Loucy (cell line): ENCODE data around the gene SLC25A11.
A peak's percentile ranks its signal among the peaks of the same experiment; 100 is the strongest.

ENCODE experiments used
- H2AFZ ChIP-seq: fragments of 200-600 bp; sonication (generic); 2 replicates; pipeline ENCODE4 v1.6.0; 2016; ENCODE audit warnings: antibody characterized with exemption, mild to moderate bottlenecking, low read length, moderate library complexity
- H3F3A ChIP-seq: fragments of 200-600 bp; 2 replicates; pipeline ENCODE4 v1.6.0; 2016; ENCODE audit warnings: antibody characterized with exemption, low read depth, mild to moderate bottlenecking
- H3K27me3 ChIP-seq: fragments of 200-600 bp; sonication (generic); 2 replicates; pipeline ENCODE4 v1.6.1; 2014; ENCODE audit warnings: low read length, mild to moderate bottlenecking; ENCODE audit not compliant: insufficient read depth, poor library complexity, severe bottlenecking
- H3K36me3 ChIP-seq: fragments of 200-600 bp; sonication (generic); 2 replicates; pipeline ENCODE4 v1.6.1; 2016; ENCODE audit warnings: low read length; ENCODE audit not compliant: insufficient read depth
- H3K4me1 ChIP-seq: fragments of 200-600 bp; sonication (generic); 2 replicates; pipeline ENCODE4 v1.5.1; 2014; ENCODE audit warnings: low read length, mild to moderate bottlenecking; ENCODE audit not compliant: insufficient read depth, poor library complexity, severe bottlenecking
- H3K4me2 ChIP-seq: fragments of 200-600 bp; sonication (generic); 2 replicates; pipeline ENCODE4 v1.6.0; 2014; ENCODE audit warnings: antibody characterized with exemption, low read length, low read depth, mild to moderate bottlenecking; ENCODE audit not compliant: poor library complexity, severe bottlenecking
- H3K4me3 ChIP-seq: fragments of 200-600 bp; sonication (generic); 2 replicates; pipeline ENCODE4 v1.5.1; 2014; ENCODE audit warnings: low read length, mild to moderate bottlenecking, mixed read lengths; ENCODE audit not compliant: poor library complexity, severe bottlenecking
- H3K79me2 ChIP-seq: fragments of 200-600 bp; sonication (generic); 2 replicates; pipeline ENCODE4 v1.6.1; 2014; ENCODE audit warnings: low read length; ENCODE audit not compliant: insufficient read depth
- H3K9ac ChIP-seq: fragments of 200-600 bp; sonication (generic); 2 replicates; pipeline ENCODE4 v1.6.0; 2014; ENCODE audit warnings: mild to moderate bottlenecking, low read depth, low read length, moderate library complexity; ENCODE audit not compliant: poor library complexity, severe bottlenecking
- H3K9me2 ChIP-seq: fragments of 200-600 bp; sonication (generic); replicated peaks from 2 replicates; pipeline ENCODE4 v1.6.1; 2016; ENCODE audit warnings: low read depth, low read length, mixed read lengths
- H3K9me3 ChIP-seq: fragments of 200-600 bp; sonication (generic); 2 replicates; pipeline ENCODE4 v1.6.1; 2014; ENCODE audit warnings: mild to moderate bottlenecking, antibody characterized with exemption, low read length, low read depth; ENCODE audit not compliant: insufficient read depth
- H4K20me1 ChIP-seq: fragments of 200-600 bp; sonication (generic); 2 replicates; pipeline ENCODE4 v1.6.0; 2014; ENCODE audit warnings: antibody characterized with exemption, low read length, mild to moderate bottlenecking; ENCODE audit not compliant: insufficient read depth, poor library complexity, severe bottlenecking
- EZH2phosphoT487 ChIP-seq: fragments of 200-600 bp; IDR thresholded peaks from 2 replicates; pipeline ENCODE4 v1.6.1; 2018; ENCODE audit warnings: antibody characterized with exemption, mild to moderate bottlenecking, moderate library complexity, borderline replicate concordance
- TF ChIP-seq, protein P1 (sequence below): fragments of 200-600 bp; sonication (generic); conservative IDR thresholded peaks from 2 replicates; pipeline ENCODE4 v1.5.1; 2014; ENCODE audit warnings: mild to moderate bottlenecking, antibody characterized with exemption, low read length

Gene SLC25A11

DNA sequence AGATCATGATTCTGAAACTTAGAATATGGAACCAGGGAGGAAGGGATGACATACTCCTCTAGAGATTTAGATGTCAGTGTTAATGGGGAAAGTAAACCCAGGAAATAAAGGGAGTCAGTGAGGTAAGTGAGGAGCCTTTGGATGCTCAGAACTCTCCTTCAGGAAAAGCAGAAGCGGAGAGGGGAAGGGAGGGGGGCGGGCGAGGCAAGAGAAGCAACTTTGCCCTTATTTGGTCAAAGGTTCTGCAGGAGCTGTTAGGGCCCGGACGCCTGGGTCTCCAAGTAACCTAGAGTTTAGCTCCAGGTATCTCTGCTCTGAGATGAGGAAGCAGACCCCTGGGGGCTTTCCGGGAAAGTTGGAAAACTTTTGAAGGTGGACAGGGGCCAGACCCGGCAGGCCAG, 7.2 kb upstream of the SLC25A11 start:
- no peaks in the 10 kb centered on the region for H3K9me2 ChIP-seq
- H2AFZ ChIP-seq: no peak overlapping the region
- H3K79me2 ChIP-seq: peaks cover 82% of the 10 kb centered on the region
- H3K4me1 ChIP-seq: peaks cover 57% of the 10 kb centered on the region
- peaks cover 47% of the 10 kb centered on the region for H3K36me3 ChIP-seq
- peak overlapping the region; percentile 90 for H3K4me3 ChIP-seq
- H3F3A ChIP-seq: peaks cover 44% of the 10 kb centered on the region
- TF ChIP-seq EZH2phosphoT487: no peak
- TF ChIP-seq, protein P1, sequence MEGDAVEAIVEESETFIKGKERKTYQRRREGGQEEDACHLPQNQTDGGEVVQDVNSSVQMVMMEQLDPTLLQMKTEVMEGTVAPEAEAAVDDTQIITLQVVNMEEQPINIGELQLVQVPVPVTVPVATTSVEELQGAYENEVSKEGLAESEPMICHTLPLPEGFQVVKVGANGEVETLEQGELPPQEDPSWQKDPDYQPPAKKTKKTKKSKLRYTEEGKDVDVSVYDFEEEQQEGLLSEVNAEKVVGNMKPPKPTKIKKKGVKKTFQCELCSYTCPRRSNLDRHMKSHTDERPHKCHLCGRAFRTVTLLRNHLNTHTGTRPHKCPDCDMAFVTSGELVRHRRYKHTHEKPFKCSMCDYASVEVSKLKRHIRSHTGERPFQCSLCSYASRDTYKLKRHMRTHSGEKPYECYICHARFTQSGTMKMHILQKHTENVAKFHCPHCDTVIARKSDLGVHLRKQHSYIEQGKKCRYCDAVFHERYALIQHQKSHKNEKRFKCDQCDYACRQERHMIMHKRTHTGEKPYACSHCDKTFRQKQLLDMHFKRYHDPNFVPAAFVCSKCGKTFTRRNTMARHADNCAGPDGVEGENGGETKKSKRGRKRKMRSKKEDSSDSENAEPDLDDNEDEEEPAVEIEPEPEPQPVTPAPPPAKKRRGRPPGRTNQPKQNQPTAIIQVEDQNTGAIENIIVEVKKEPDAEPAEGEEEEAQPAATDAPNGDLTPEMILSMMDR: no peak
- H3K4me2 ChIP-seq: peak overlapping the region; percentile 96
- no peaks in the 10 kb centered on the region for H3K9me3 ChIP-seq
- H4K20me1 ChIP-seq: peaks cover 60% of the 10 kb centered on the region
- H3K9ac ChIP-seq: peak overlapping the region; percentile 99
- H3K27me3 ChIP-seq: peaks cover 14% of the 10 kb centered on the region

DNA sequence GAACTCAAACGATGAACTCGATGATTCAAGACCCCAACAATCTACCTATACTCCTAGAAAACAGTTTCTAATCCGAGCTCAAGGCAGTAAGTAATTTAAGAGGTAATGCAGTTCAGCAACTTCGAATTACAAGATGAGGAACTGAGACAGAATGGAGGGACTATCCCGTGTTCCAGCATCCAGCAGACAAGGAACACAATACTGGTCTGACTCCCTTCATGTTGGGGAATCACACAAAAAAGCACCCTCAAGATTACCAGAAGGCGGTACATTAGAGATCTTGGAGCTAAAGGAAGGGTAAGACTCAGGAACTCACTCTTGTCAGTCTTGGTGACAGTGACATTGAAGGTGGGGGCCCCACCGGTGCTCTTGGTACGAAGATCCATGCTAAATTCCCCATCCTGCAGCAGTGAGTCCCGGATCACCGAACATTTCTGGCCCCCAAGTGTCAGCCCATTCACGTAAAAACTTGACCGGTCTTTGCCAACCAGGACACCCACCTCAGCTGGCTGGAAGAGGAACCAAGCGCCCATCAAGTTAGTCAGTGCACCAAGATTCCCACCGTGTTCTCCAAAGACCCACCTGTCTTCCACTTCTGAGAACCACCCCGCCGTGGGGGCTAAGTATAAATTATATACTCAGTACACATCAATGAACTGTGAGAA, 6.6 kb upstream of the SLC25A11 start:
- Histone ChIP-seq H3K4me2 (peak overlapping the region; percentile 96), H3K4me3 (peak overlapping the region; percentile 90), H3K79me2 (peaks cover 84% of the 10 kb centered on the region), H3K9me2 (no peaks in the 10 kb centered on the region), H3K9me3 (no peaks in the 10 kb centered on the region), H4K20me1 (peaks cover 65% of the 10 kb centered on the region), H3F3A (peaks cover 44% of the 10 kb centered on the region), H3K9ac (peak overlapping the region; percentile 99), H3K36me3 (peaks cover 47% of the 10 kb centered on the region), H2AFZ (no peak overlapping the region), H3K27me3 (peaks cover 14% of the 10 kb centered on the region), H3K4me1 (peaks cover 58% of the 10 kb centered on the region)
- TF ChIP-seq, protein P1: no peak
- TF ChIP-seq EZH2phosphoT487: no peak

DNA sequence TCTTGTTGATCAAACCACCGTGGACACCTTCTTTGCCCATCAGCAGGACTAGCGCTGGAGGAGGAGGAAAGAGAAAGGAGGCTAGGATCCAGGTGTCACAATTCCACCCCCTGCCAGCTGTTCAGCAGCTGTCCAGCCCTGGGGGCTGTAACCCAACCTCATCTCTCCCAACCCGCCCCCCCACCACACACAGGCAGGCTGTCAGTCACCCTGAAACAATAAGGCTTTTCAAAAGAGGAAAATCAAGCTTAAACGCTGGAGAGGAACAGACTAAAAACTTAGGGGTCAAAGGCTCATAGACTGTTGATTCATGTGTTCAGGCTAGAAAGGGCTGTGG, 6.1 kb upstream of the SLC25A11 start:
- peaks cover 44% of the 10 kb centered on the region for H3F3A ChIP-seq
- H3K79me2 ChIP-seq: peaks cover 84% of the 10 kb centered on the region
- H3K36me3 ChIP-seq: peaks cover 47% of the 10 kb centered on the region
- peak overlapping the region; percentile 99 for H3K9ac ChIP-seq
- H3K4me3 ChIP-seq: peak overlapping the region; percentile 90
- H3K9me2 ChIP-seq: no peaks in the 10 kb centered on the region
- peaks cover 71% of the 10 kb centered on the region for H4K20me1 ChIP-seq
- peaks cover 14% of the 10 kb centered on the region for H3K27me3 ChIP-seq
- no peak for TF ChIP-seq EZH2phosphoT487
- TF ChIP-seq, protein P1: no peak
- peaks cover 58% of the 10 kb centered on the region for H3K4me1 ChIP-seq
- no peak overlapping the region for H2AFZ ChIP-seq
- no peaks in the 10 kb centered on the region for H3K9me3 ChIP-seq
- peak overlapping the region; percentile 96 for H3K4me2 ChIP-seq
